Right kidney (tissue), 1 donor: ENCODE measurements around the gene ZNF200.
"Not testable (repeated sequence)": the region's sequence is repeated elsewhere in the genome, so short reads cannot be mapped to it uniquely, and the experiment has no call there.

ENCODE experiments used
- DNase-seq: peaks from one replicate; pipeline ENCODE4 v3.0.0-alpha.2; 2016

ZNF200 gene

GRCh38 chr16:3254309-3254708 is 19.4 kb upstream of the ZNF200 start:
- no peak for DNase-seq

DNA sequence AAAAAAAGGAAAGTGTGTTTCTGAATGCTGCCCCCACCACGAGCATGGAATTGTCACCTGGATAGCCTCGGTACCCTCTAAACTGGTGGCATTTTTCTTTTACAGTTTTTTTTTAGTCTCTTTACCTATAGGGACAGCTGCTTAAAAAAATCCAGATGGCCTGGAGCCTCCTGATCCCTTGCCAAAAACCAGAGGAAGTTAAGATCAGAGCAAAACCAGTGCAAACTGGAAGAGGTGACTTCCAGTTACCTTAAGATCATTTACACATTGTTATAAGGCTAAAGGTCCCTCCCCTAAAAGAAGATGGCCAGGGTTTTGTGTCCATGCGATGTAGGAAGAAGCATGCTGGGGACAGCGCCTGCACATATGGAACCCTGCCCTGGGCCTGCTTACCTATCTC is 18.0 kb upstream of the ZNF200 start:
- DNase-seq = no peak

DNA sequence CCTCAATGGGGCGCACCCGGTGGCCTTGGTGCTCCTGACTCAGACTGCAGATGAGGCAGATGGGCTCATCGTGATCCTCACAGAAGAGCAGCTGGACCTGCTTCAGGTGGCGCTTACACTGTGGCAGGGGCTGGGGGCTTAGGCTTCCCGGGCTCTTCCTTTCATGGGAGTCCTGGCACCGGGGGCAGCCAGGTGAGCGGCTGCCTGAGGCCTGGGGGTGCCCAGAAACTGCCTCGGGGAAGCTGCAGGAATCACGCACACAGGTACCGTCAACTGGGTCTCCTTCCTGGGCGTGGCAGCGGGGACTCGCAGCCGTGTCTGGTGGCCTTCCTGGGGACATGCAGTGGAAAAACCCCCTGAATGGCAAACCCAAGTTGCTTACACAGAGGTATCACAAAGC is 14.5 kb upstream of the ZNF200 start:
- no peak for DNase-seq

GRCh38 chr16:3249020-3249419 is 14.1 kb upstream of the ZNF200 start:
- DNase-seq = no peak

DNA sequence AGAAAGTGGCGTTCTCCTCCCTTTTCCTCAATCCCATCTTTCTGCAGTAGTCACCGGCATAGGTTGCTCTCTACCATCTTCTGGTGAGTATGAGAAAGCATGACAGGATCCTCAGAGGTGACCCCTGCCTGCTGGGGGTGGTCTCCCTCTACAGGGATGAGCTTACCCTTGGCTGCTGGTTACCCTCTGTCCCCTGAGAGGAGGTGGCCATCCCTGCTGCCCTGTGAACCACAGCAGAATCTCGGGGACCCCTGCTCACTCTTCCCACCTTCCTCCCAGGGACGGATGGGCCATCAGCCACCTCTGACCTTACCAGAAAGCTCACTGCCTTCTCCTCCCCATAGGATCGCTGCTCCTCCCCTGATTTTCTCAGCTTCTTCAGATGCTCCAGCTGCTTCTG is 13.6 kb upstream of the ZNF200 start:
- no peak for DNase-seq

GRCh38 chr16:3246876-3247275 is 11.9 kb upstream of the ZNF200 start:
- no peak for DNase-seq

- DNase-seq = no peak
Measured at GRCh38 chr16:3246002-3246401, 11.0 kb upstream of the ZNF200 start.

DNA sequence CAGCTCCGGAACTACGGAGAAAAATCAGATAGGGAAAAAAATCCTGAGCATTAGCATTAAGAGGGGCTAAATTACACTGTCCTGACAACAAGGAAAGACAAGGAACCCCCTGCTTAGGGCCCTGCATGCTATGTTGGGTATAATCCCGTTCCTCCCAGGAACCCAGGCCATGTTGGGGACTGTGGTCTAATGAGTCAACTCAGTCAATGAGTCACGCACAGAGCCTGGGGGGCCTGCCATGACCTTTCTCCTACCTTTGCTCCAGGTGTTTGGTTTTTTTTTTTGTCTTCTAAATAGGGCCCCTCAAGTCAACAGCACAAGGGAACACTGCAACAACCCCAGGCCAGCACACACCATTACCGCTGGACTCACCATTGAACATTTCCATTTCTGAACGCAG is 8.9 kb upstream of the ZNF200 start:
- DNase-seq = no peak

DNA sequence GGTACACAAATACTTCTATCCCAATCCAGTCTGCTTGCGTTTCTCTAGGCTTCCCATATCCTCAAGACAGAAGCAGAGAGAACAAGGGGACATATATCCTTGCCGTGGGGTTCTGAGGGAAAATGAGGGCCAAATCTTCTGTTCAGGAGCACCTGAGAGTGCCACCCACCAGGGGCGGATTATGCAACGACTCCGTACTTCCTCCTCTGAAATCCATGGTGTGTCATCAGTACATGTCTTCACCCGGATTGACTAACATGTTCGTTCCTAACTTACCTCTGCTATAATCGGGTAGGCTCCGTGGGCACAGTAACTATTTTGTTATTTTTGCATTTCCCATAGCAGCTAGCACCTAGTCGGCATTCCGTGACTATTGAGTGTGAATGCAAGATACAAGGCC is 7.8 kb upstream of the ZNF200 start:
- DNase-seq = no peak

DNA sequence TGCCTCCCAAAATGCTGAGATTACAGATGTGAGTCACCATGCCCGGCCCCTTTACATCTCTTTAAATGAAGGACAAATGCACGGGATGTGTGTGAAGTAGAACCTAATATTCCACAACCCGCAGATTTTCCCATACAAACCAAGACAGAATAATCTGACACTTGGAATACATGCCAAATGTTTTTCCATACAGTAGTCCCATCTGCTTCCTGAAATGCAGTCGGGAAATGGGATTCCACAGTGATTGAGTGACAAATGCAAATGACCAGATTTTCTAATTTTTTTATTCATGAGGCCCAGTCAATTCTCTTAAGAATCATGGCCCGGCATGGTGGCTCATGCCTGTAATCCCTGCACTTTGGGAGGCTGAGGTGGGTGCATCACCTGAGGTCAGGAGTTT is 6.8 kb upstream of the ZNF200 start:
- no peak for DNase-seq

DNA sequence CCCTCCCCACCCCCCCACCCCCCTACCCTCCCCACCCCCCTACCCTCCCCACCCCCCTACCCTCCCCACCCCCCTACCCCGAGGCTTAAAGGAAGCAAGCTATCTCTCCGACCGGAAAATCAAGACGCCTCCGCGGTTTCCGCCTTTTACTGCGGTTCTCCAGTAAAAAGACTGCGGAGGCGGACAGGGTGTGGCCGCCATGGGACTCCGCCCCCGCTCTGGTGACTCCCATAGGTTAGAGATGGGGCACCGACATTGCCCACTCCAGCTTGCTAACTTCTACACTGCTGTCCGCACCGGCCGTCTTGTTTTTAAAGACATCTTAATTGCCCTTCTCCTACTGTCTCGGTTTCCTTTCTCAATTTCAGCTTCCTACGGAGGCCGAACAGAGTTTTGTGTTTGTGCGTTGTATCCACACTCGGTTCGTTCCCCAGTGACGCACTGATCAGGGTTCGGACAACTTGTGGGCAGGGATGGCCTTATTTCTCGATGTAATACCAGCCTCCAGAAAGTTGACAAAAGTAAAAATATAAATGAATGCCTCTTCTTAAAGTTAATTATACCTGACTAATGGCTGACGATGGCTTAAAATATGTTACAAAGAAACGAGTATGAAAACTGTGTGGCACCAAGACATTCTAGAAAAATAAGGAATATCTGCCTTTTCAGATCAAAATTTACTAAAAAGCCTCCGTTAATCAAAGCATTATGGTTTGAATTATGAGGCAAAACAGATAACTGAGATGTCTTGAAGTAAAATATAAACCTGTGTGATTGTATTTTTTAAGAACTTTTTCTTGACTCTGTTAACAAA is 1.1 kb upstream of the ZNF200 start:
- DNase-seq = no peak

DNA sequence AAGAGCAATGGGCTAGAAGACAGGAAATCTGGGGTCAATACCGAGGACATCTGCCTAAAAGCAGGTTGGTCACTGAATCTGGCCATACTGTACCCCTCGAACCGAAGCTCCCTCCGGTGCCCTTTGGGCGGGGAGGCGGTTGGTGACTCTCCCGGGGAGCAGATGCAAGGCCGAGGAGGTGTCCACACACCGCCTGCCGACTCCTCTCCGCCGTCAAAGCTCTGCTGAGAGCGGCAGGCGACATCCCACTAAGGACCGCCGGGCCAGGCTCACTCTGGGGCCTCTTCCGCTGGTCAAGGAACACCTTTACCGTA is 458 bp downstream of the ZNF200 start:
- DNase-seq = no peak

DNA sequence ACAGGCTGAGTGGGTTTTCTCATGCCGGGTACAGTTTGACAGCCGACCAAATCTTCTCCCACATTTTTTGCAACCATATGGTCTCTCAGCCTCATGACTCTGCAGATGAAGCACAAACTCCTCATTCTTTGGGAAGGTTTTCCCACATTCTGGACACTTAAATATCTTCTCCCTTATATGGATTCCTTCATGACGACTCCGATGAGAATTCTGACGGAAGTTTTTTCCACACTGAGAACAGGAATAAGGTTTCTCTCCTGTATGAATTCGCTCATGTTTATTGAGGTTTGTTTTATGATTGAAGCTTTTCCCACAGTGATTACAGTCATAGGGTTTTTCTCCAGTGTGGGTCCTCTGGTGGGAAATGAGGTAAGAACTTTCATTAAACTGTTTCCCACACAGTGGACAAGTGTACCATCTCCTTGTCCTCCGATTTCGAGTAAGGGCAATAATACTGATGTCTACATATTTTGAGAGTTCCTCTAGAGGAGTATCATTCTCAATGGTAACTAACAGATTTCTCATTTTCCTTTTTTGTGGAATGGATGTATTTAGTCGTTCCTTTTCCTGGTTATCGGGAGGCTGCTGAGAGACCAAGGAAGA is 10.9 kb downstream of the ZNF200 start:
- no peak for DNase-seq

GRCh38 chr16:3220839-3221238 is 14.1 kb downstream of the ZNF200 start:
- no peak for DNase-seq

- no peak for DNase-seq
Measured at GRCh38 chr16:3216263-3216640, 18.7 kb downstream of the ZNF200 start.

GRCh38 chr16:3215601-3216262 is 19.2 kb downstream of the ZNF200 start:
- DNase-seq = no peak

DNA sequence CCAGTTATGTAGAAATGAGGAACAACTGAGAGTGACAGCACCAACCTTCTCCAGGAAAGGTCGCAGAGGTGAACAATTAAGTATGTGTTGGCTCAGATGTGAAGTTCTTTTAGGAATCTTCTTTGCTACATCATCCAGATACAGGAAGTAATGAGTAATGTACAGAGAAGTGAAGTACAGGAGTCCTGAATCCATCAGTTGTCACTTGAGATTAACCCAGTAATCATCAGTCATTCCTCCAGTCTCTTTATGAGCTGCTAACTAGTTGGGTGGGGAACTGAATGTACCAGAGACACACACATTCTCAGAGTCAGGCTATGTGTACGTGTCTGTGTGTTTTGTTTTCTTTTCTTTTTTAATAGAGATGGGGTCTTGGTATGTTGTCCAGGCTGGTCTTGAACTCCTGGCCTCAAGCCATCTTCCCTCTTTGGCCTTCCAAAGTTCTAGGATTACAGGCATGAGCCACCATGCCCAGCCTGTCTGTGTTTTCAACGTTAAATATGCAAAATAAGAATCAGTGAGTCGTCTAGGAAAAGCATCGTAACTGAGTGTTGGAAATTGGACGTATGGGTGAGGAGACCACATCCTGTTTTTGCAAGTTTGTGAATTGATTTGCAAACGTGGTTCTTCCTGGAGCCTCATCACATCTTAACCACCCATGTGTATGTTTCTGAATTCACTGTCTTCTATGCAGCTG is 19.9 kb downstream of the ZNF200 start:
- no peak for DNase-seq

GRCh38 chr16:3212567-3212966 is 22.4 kb downstream of the ZNF200 start:
- DNase-seq = no peak

DNA sequence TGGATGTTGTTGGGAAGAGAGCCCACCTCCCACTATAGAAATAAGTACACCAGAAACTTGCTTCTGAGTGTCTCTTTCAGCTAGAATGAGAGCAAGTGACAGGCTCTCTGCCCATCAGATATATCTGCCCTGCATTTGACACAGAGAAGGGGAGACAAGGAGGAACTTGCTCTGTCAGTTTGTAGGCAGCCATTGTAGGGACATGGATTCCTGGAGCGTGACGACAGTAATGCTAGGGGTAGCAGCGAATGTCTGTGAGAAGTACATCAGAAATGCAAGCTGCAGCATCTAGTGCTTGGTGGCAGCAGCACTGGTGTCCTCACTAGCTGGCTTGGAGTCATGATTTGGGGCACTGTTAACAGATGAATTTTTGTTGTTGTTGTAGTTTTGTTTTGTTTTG is 23.0 kb downstream of the ZNF200 start:
- DNase-seq = no peak

DNA sequence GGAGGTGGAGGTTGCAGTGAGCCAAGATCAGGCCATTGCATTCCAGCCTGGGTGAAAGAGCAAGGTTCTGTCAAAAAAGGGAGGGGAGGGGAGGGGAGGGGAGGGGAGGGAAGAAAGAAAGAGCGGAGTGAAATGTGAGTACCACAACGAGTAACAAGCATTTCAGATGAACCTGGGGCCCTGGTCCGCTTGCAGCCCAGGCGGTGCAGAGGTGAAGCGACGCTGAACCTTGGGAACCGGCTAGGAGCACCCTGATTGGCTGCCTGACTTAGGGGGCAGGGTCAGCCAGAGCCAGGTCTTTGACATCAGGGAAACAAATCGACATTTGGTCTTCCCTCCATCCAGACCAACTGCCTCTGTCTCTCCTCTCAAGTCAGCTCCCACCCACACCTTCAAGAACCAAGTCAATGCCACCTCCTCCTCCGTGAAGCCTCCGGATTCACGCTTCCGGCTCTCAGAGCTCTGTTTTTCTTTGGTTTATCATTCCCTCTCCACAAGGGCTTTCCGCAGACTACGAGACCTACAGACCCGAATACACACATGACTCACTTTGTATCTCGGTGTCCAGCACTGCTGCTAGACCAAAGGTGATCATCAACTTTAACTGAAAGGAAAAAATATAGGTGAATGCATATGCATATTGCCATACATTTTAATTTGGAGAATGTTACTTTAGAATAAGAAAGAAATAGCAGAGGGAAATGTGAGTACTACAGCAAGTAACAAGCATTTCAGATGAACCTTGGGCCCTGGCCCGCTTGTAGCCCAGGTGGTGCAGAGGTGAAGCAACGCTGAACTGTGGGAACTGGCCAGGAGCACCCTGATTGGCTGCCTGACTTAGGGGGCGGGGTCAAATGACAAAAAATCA is 27.6 kb downstream of the ZNF200 start:
- no peak for DNase-seq

DNA sequence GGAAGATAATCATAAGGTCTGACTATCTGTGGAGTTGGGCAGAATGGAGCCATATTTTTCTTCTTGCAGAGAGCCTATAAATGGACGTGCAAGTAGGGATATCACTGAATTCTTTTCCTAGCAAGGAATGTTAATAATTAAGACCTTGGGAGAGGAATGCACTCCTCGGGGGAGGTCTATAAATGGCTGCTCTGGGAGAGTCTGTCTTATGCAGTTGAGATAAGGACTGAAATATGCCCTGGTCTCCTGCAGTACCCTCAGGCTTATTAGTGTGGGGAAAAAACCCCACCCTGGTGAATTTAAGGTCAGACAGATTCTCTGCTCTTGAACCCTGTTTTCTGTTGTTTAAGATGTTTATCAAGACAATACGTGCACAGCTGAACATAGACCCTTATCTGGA is 29.0 kb downstream of the ZNF200 start:
- DNase-seq = not testable (repeated sequence)

DNA sequence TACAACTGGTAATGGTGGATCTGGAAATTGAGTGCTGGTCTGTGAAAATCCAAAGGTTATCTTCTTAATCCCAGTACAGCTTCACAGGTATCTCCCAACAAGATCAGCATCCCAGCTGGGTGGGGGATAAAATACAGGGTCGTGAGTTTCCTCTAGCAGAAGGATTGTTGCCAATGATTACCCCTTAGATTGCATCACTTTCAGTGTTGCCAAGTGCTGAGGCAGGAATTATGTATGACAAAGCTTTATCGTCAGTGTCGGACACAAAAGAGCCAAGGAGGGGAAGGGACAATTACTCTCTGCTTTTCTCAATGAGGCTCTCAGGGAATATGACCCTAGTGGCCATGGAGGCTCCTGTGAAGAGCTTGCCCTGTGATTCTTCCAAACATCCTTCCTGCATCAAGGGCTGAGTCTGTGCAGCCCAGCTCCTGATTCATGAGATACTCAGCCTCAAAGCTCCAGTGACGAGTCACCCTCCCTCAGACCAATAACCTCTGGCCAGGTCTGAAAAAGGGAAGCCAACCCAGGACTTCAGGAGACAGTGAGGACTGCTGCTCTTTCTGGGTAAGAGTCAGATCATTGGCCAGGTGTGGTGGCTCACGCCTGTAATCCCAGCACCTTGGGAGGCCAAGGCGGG is 31.9 kb downstream of the ZNF200 start:
- no peak for DNase-seq
